WTC11 (cell line): ENCODE measurements around the gene BICC1.

Experiments used
- ATF1 ChIP-seq: sonication (generic); formaldehyde crosslinking; IDR thresholded peaks from 2 replicates; pipeline ENCODE4 v1.8.1; 2023; ENCODE audit warnings: mild to moderate bottlenecking, moderate library complexity, missing genetic modification reagents
- TP53 ChIP-seq: sonication (generic); formaldehyde crosslinking; IDR thresholded peaks from 2 replicates; pipeline ENCODE4 v1.8.1; 2023; ENCODE audit warnings: mild to moderate bottlenecking, missing genetic modification reagents
- TF ChIP-seq, protein P1 (sequence below): sonication (generic); formaldehyde crosslinking; conservative IDR thresholded peaks from 2 replicates; pipeline ENCODE4 v1.8.1; 2022; ENCODE audit warnings: mild to moderate bottlenecking, missing genetic modification reagents

DNA sequence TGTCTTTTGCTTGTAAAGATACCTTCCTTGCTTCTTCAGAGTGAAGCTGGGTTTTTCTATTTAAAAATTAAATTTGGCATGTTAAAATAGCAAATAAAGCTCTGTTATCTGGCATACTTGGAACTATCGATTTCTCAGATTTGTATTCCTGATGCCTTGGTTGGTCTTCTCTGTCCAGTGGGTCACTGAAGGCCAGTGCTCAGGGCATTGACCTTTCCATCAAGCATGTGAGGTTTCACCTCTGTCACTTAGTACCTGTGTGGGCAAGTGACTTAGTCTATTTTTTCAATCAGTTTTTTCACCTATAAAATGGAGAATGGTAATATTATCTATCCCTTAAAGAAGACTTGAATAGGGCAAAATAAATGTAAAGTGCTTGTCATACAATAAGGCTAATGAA is 311.3 kb downstream of the BICC1 start:
- TF ChIP-seq ATF1 (CRISPR knock-in tag) (no peak), TP53 (no peak)
- TF ChIP-seq, protein P1, sequence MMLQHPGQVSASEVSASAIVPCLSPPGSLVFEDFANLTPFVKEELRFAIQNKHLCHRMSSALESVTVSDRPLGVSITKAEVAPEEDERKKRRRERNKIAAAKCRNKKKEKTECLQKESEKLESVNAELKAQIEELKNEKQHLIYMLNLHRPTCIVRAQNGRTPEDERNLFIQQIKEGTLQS (CRISPR knock-in tag), result no peak
